Endodermal cell (in vitro differentiated cells): Measurements from ENCODE around the gene NEURL3. TPM values are rescaled to one million over a fixed set of nuclear protein-coding genes. Genes with fewer than 3 reads are reported as not detected.

ENCODE experiments used
- DNase-seq: peaks from one replicate; pipeline ENCODE4 v3.0.0-alpha.2; 2017
- H3K27ac ChIP-seq: 2 replicates; pipeline ENCODE4 v1.5.1; 2013; ENCODE audit warnings: mild to moderate bottlenecking, low read depth, low read length, moderate library complexity
- H3K27me3 ChIP-seq: 2 replicates; pipeline ENCODE4 v1.6.1; 2013; ENCODE audit warnings: mild to moderate bottlenecking, low read length, moderate library complexity; ENCODE audit not compliant: insufficient read depth, control insufficient read depth, poor library complexity, severe bottlenecking
- H3K36me3 ChIP-seq: 2 replicates; pipeline ENCODE4 v1.7.0; 2013; ENCODE audit warnings: mild to moderate bottlenecking, low read length, moderate library complexity; ENCODE audit not compliant: control insufficient read depth, insufficient read depth
- H3K4me1 ChIP-seq: one replicate; pipeline ENCODE4 v1.7.0; 2013; ENCODE audit warnings: low read length; ENCODE audit not compliant: control insufficient read depth, insufficient read depth
- H3K4me3 ChIP-seq: 2 replicates; pipeline ENCODE4 v1.5.1; 2013; ENCODE audit warnings: mild to moderate bottlenecking, low read length, moderate library complexity
- H3K9ac ChIP-seq: 2 replicates; pipeline ENCODE4 v1.6.1; 2013; ENCODE audit warnings: mild to moderate bottlenecking, low read length, moderate library complexity; ENCODE audit not compliant: poor library complexity, severe bottlenecking; ENCODE audit errors: extremely low read depth
- H3K9me3 ChIP-seq: 2 replicates; pipeline ENCODE4 v1.6.1; 2013; ENCODE audit warnings: mild to moderate bottlenecking, low read length, moderate library complexity; ENCODE audit not compliant: control insufficient read depth
- H3K27ac Mint-ChIP-seq: 2 replicates; pipeline ENCODE4 v1.8.0; 2020; ENCODE audit warnings: mixed read lengths
- H3K27me3 Mint-ChIP-seq: 2 replicates; pipeline ENCODE4 v1.8.0; 2021; ENCODE audit warnings: mild to moderate bottlenecking, mixed read lengths; ENCODE audit not compliant: insufficient read depth
- H3K36me3 Mint-ChIP-seq: 2 replicates; pipeline ENCODE4 v1.8.0; 2020; ENCODE audit warnings: low read depth, mixed read lengths
- H3K4me1 Mint-ChIP-seq: 2 replicates; pipeline ENCODE4 v1.8.0; 2020; ENCODE audit warnings: mixed read lengths
- H3K4me3 Mint-ChIP-seq: 2 replicates; pipeline ENCODE4 v1.8.0; 2020; ENCODE audit warnings: mild to moderate bottlenecking, moderate library complexity, mixed read lengths
- H3K9me3 Mint-ChIP-seq: 2 replicates; pipeline ENCODE4 v1.8.0; 2020; ENCODE audit warnings: mild to moderate bottlenecking, mixed read lengths
- CTCF ChIP-seq: fragments of 200-600 bp; sonication (generic); conservative IDR thresholded peaks from 2 replicates; pipeline ENCODE4 v1.5.0; 2021; ENCODE audit warnings: antibody characterized with exemption, mild to moderate bottlenecking
- WGBS, 2 experiments: methylation state at CpG; one replicate each; pipeline versions ENCODE4 v1.1.5 to v1.1.7; 2013; ENCODE audit warnings: missing lambda C conversion rate in 2 of 2, mixed read lengths in 1 of 2; ENCODE audit not compliant: insufficient coverage in 1 of 2, insufficient read length in 1 of 2; 5-methylcytosine and 5-hydroxymethylcytosine counted together
- total RNA-seq, 2 donors: library from RNA; stranded (reverse); fragmentation: NEBNext Ultra II Directional in 1 of 2; extraction: Animal tissue kit (Norgen Biotek cat#: 25700) in 1 of 2; gene quantifications; 2 replicates in 1 of 2; 3 replicates in 1 of 2; pipeline ENCODE4 v1.2.1, GENCODE V29; 2021

The NEURL3 gene
- total RNA-seq, 2 donors from 2014 or later: not detected

GRCh38 chr2:96520697-96521096, 15.5 kb upstream of the NEURL3 start:
- H3K4me3 ChIP-seq: no peak overlapping the region
- peaks cover 26% of the 10 kb centered on the region for H3K27me3 Mint-ChIP-seq
- no peak for TF ChIP-seq CTCF
- no peak overlapping the region for H3K27ac ChIP-seq
- 91 to 97% methylated on average over 3 of the region's 3 CpGs for WGBS, 2 experiments
- H3K36me3 ChIP-seq: no peaks in the 10 kb centered on the region
- peaks cover 12% of the 10 kb centered on the region for H3K27me3 ChIP-seq
- no peak overlapping the region for H3K4me3 Mint-ChIP-seq
- H3K4me1 Mint-ChIP-seq: no peaks in the 10 kb centered on the region
- H3K4me1 ChIP-seq: no peaks in the 10 kb centered on the region
- H3K9ac ChIP-seq: no peak overlapping the region
- peaks cover 23% of the 10 kb centered on the region for H3K9me3 Mint-ChIP-seq
- H3K27ac Mint-ChIP-seq: no peak overlapping the region
- peaks cover 12% of the 10 kb centered on the region for H3K9me3 ChIP-seq
- no peak for DNase-seq
- H3K36me3 Mint-ChIP-seq: no peaks in the 10 kb centered on the region

GRCh38 chr2:96520231-96520630, 15.1 kb upstream of the NEURL3 start:
- TF ChIP-seq CTCF: no peak
- no peak overlapping the region for H3K4me3 Mint-ChIP-seq
- DNase-seq: no peak
- peaks cover 12% of the 10 kb centered on the region for H3K9me3 ChIP-seq
- WGBS, 2 experiments: 100% methylated on average over 1 of the region's 4 CpGs; no CpG with 5 or more reads in 1 of the 2 experiments
- H3K27ac Mint-ChIP-seq: no peak overlapping the region
- H3K9ac ChIP-seq: no peak overlapping the region
- no peaks in the 10 kb centered on the region for H3K36me3 ChIP-seq
- H3K27ac ChIP-seq: no peak overlapping the region
- no peak overlapping the region for H3K4me3 ChIP-seq
- no peaks in the 10 kb centered on the region for H3K4me1 ChIP-seq
- peaks cover 26% of the 10 kb centered on the region for H3K27me3 Mint-ChIP-seq
- peaks cover 23% of the 10 kb centered on the region for H3K9me3 Mint-ChIP-seq
- H3K36me3 Mint-ChIP-seq: no peaks in the 10 kb centered on the region
- H3K27me3 ChIP-seq: peaks cover 10% of the 10 kb centered on the region
- no peaks in the 10 kb centered on the region for H3K4me1 Mint-ChIP-seq

GRCh38 chr2:96517079-96517478, 11.9 kb upstream of the NEURL3 start:
- Mint-ChIP-seq H3K27me3 (peaks cover 7% of the 10 kb centered on the region), H3K4me1 (no peaks in the 10 kb centered on the region)
- 100% methylated on average over 1 of the region's 1 CpG; no CpG with 5 or more reads in 1 of the 2 experiments for WGBS, 2 experiments

More at GRCh38 chr2:96517079-96517478, 11.9 kb upstream of the NEURL3 start:
- Histone ChIP-seq H3K9ac (no peak overlapping the region), H3K36me3 (no peaks in the 10 kb centered on the region), H3K4me1 (no peaks in the 10 kb centered on the region), H3K27ac (no peak overlapping the region), H3K27me3 (no peaks in the 10 kb centered on the region), H3K9me3 (peaks cover 12% of the 10 kb centered on the region), H3K4me3 (no peak overlapping the region)
- no peak overlapping the region for H3K4me3 Mint-ChIP-seq
- peaks cover 23% of the 10 kb centered on the region for H3K9me3 Mint-ChIP-seq
- H3K27ac Mint-ChIP-seq: no peak overlapping the region
- H3K36me3 Mint-ChIP-seq: no peaks in the 10 kb centered on the region
- DNase-seq: no peak
- TF ChIP-seq CTCF: no peak
